Prostate gland (tissue), 2 donors: Measurements from ENCODE around the gene IGF2BP2.

Source experiments
- CTCF ChIP-seq, 4 experiments: fragments of 200-600 bp in 2 of 4; fragments of 450-650 bp in 2 of 4; sonication (generic) in 2 of 4; IDR thresholded peaks; 1 replicate in 3 of 4; 2 replicates in 1 of 4; pipeline ENCODE4 v1.5.1; 2016 to 2019; ENCODE audit warnings: antibody characterized with exemption in 4 of 4, mild to moderate bottlenecking in 2 of 4, moderate library complexity in 2 of 4
- POLR2A ChIP-seq: fragments of 450-650 bp; IDR thresholded peaks from one replicate; pipeline ENCODE4 v1.6.1; 2016; ENCODE audit warnings: antibody characterized with exemption, mild to moderate bottlenecking

- TF ChIP-seq CTCF (IDR thresholded peaks at IDR 0.05): no peak
- no peak for TF ChIP-seq POLR2A
Observed at GRCh38 chr3:185843635-185844034, 18.8 kb upstream of the IGF2BP2 start.
